ENCODE results near the gene GRID2. TPM values are rescaled to one million over a fixed set of nuclear protein-coding genes. Genes with fewer than 3 reads are reported as not detected.

Gene GRID2
- polyA plus RNA-seq, 1 experiment = not detected

DNA sequence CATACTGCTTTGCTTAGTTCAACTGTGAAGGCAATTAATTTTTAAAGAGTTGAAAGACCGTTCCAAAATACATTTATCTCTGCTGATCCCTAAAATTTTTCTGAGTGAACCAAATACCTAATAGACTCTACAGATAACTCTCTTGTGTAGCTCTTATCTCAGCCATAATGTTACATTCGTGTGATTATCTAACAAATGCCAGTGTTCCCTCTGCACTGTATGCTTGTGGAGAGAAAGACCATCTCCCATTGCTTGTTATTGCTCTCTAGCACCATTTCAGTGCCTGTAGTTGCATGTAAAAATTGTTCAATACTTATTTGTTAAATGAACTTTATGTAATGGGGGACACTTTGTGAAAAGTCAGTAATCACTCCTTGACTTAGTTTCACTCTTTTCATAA lies 1443.5 kb downstream of the GRID2 start:
- H3K4me3 ChIP-seq (ENCODE audit: low read depth, low read length) = no peak overlapping the region
- TF ChIP-seq, protein P1, sequence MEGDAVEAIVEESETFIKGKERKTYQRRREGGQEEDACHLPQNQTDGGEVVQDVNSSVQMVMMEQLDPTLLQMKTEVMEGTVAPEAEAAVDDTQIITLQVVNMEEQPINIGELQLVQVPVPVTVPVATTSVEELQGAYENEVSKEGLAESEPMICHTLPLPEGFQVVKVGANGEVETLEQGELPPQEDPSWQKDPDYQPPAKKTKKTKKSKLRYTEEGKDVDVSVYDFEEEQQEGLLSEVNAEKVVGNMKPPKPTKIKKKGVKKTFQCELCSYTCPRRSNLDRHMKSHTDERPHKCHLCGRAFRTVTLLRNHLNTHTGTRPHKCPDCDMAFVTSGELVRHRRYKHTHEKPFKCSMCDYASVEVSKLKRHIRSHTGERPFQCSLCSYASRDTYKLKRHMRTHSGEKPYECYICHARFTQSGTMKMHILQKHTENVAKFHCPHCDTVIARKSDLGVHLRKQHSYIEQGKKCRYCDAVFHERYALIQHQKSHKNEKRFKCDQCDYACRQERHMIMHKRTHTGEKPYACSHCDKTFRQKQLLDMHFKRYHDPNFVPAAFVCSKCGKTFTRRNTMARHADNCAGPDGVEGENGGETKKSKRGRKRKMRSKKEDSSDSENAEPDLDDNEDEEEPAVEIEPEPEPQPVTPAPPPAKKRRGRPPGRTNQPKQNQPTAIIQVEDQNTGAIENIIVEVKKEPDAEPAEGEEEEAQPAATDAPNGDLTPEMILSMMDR (IDR thresholded peaks at IDR 0.05; ENCODE audit: insufficient read depth, low read depth, low read length) = no peak
- no peak for DNase-seq (ENCODE audit: low read depth)
- no peaks in the 10 kb centered on the region for H3K27me3 ChIP-seq (ENCODE audit: control insufficient read depth, insufficient read depth, low read length)
- POLR2A ChIA-PET = no interaction called here
- CTCF ChIA-PET = no interaction called here
- no peaks in the 10 kb centered on the region for H3K36me3 ChIP-seq (ENCODE audit: control insufficient read depth, insufficient read depth, low read length)

DNA sequence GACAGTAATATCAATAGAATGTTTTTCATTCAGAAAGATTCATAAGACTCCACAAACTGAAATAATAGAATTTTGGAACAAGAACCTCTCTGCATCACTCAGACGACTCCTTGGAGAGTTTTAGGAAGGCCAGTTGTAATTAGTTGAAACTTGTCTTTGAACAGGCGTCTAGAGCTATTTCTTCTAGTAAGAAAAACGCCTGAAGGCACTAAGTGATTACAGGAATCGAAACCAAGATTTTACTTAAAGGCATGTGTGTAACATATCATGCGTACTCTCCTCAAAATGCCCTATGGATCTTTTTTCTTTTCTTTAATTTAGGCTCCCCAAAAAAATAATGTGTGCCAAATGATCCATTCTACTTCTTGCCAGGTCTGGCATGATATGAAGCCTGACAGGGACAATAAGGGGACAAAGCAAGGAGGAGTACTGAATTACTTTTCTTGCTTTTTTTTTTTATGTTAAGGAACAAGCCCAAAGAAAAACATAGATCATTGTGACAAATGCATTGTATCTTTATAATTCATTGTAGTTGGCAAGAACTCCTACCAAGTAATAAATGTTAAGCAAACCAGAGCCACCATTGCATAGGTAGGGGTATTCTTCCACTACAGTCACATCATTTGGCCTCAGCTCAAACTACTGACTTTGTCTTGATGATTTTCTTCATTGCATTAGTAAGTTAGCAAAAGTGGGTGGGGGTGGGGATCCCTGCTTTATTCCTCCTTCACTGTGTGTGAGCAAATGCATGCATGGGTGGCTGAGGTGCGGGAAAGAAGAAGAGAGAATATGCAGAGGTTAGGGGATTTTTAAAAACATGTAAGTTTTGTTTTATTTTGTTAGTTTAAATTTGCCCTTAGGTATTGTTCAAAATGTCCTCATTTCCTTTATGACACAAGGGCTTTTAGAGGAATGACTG lies 1444.9 kb downstream of the GRID2 start:
- no peak for DNase-seq (ENCODE audit: low read depth)
- TF ChIP-seq, protein P1 (IDR thresholded peaks at IDR 0.05; ENCODE audit: insufficient read depth, low read depth, low read length) = no peak
- Histone ChIP-seq H3K27me3 (ENCODE audit: control insufficient read depth, insufficient read depth, low read length) (no peaks in the 10 kb centered on the region), H3K36me3 (ENCODE audit: control insufficient read depth, insufficient read depth, low read length) (no peaks in the 10 kb centered on the region), H3K4me3 (ENCODE audit: low read depth, low read length) (no peak overlapping the region)
- CTCF ChIA-PET = interaction anchor here (1.2 kb wide), 1 partner anchor 8 kb away, joined by 3 read pairs; no protein-coding TSS in a partner anchor
- POLR2A ChIA-PET = no interaction called here

DNA sequence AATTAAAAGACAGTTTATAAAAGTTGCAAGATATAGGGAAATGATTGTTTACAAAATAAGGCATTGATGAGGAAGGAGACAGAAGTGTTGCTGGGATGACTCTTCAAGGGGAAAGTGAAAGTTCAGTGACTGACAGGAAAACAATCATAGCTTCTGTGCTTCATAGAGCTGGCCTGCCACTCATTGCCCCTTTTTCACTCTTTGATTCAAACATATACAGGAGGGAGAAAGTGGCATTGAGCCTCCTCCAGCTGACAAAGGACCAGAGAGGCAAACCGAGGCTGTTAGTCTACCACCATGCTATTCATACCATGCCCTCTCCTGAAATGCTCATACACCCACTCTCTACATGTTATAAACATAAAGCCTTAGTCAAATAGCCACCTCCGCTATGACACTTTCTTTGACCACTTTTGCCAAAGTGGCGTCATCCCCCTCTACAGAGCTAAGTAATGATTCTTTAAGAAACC lies 1445.6 kb downstream of the GRID2 start:
- POLR2A ChIA-PET = no interaction called here
- TF ChIP-seq, protein P1 (IDR thresholded peaks at IDR 0.05; ENCODE audit: insufficient read depth, low read depth, low read length) = no peak
- no peaks in the 10 kb centered on the region for H3K27me3 ChIP-seq (ENCODE audit: control insufficient read depth, insufficient read depth, low read length)
- no peak for DNase-seq (ENCODE audit: low read depth)
- H3K36me3 ChIP-seq (ENCODE audit: control insufficient read depth, insufficient read depth, low read length) = no peaks in the 10 kb centered on the region
- CTCF ChIA-PET = interaction anchor here (1.2 kb wide), 1 partner anchor 9 kb away, joined by 3 read pairs; no protein-coding TSS in a partner anchor
- no peak overlapping the region for H3K4me3 ChIP-seq (ENCODE audit: low read depth, low read length)

DNA sequence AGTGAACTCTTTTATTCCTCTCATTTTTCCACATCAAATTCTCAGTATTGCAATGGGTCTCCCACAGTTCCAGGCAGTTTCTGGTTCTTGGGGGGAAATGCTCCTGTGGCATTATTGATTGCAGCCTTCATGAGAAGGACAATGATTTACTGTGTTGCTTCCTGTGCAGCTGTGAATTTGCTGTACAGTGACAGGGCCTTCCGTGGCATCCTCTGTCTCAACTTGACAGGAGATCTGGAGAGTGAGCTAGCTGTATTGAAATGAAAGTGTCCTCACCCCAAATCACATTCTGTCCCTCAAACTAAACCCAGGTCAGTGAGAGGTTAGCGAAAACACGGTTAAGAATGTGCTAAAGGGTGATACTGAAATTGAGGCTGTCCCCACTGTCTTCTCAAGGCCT lies 1447.6 kb downstream of the GRID2 start:
- ChIA-PET POLR2A (no interaction called here), CTCF (interaction anchor here (0.6 kb wide), 1 partner anchor 1656 kb away, joined by 3 read pairs; no protein-coding TSS in a partner anchor)
- H3K4me3 ChIP-seq (ENCODE audit: low read depth, low read length) = no peak overlapping the region
- TF ChIP-seq, protein P1 (IDR thresholded peaks at IDR 0.05; ENCODE audit: insufficient read depth, low read depth, low read length) = no peak
- H3K27me3 ChIP-seq (ENCODE audit: control insufficient read depth, insufficient read depth, low read length) = no peaks in the 10 kb centered on the region
- H3K36me3 ChIP-seq (ENCODE audit: control insufficient read depth, insufficient read depth, low read length) = no peaks in the 10 kb centered on the region
- DNase-seq (ENCODE audit: low read depth) = no peak

DNA sequence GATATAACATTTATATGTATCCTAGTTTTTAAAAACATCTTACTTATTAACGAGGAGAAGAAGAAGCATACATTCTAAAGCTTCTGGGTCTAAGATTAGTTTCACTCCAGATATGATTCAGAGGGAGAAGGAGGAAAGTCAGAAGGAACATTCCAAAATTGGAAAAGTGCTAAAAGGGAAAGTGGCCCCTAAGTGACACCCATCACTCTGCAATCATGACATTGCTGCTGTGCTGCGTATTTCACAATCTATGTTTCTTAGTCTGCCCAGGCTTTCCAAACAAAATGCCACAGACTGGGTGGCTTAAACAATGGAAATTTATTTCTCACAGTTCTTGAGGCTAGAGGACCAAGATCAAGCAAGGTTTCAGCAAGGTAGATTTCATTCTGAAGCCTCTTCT lies 1452.3 kb downstream of the GRID2 start:
- no peak for DNase-seq (ENCODE audit: low read depth)
- POLR2A ChIA-PET = no interaction called here
- CTCF ChIA-PET = no interaction called here

More for the DNA sequence above, 1452.3 kb downstream of the GRID2 start:
- TF ChIP-seq, protein P1 (IDR thresholded peaks at IDR 0.05; ENCODE audit: insufficient read depth, low read depth, low read length) = no peak
- Histone ChIP-seq H3K27me3 (ENCODE audit: control insufficient read depth, insufficient read depth, low read length) (no peaks in the 10 kb centered on the region), H3K4me3 (ENCODE audit: low read depth, low read length) (no peak overlapping the region), H3K36me3 (ENCODE audit: control insufficient read depth, insufficient read depth, low read length) (no peaks in the 10 kb centered on the region)

All from BJ (cell line).